Measurements from ENCODE around the gene ADCY9.
"Not testable (repeated sequence)": the region's sequence is repeated elsewhere in the genome, so short reads cannot be mapped to it uniquely, and the experiment has no call there.

The ADCY9 gene

GRCh38 chr16:3946604-3947180 lies 169.6 kb downstream of the ADCY9 start:
- DNase-seq: no peak

- no peak for DNase-seq
Measured at GRCh38 chr16:3945751-3946603, 170.3 kb downstream of the ADCY9 start.

GRCh38 chr16:3944457-3944856 lies 171.8 kb downstream of the ADCY9 start:
- DNase-seq: not testable (repeated sequence)

GRCh38 chr16:3942146-3942545 lies 174.1 kb downstream of the ADCY9 start:
- not testable (repeated sequence) for DNase-seq

- DNase-seq: peak; percentile 56 to 69
Measured at GRCh38 chr16:3938843-3939624, 177.2 kb downstream of the ADCY9 start.

GRCh38 chr16:3938471-3938842 lies 177.8 kb downstream of the ADCY9 start:
- DNase-seq: no peak

GRCh38 chr16:3937066-3937875 lies 179.0 kb downstream of the ADCY9 start:
- no peak for DNase-seq

- DNase-seq: no peak
Measured at GRCh38 chr16:3935921-3936320, 180.3 kb downstream of the ADCY9 start.

GRCh38 chr16:3934491-3935181 lies 181.6 kb downstream of the ADCY9 start:
- DNase-seq: no peak

GRCh38 chr16:3927147-3927546 lies 189.1 kb downstream of the ADCY9 start:
- DNase-seq: not testable (repeated sequence)

- DNase-seq: no peak
Measured at GRCh38 chr16:3924763-3925162, 191.5 kb downstream of the ADCY9 start.

GRCh38 chr16:3922241-3922640 lies 194.0 kb downstream of the ADCY9 start:
- DNase-seq: no peak

GRCh38 chr16:3920206-3920605 lies 196.0 kb downstream of the ADCY9 start:
- DNase-seq: no peak

GRCh38 chr16:3919413-3919812 lies 196.8 kb downstream of the ADCY9 start:
- DNase-seq: no peak

GRCh38 chr16:3915426-3916260 lies 200.6 kb downstream of the ADCY9 start:
- no peak for DNase-seq

GRCh38 chr16:3912897-3913296 lies 203.3 kb downstream of the ADCY9 start:
- no peak for DNase-seq

Measured in stimulated activated CD4-positive, alpha-beta T cell treated with anti-CD3 and anti-CD28 coated beads, Interleukin-2, amount 100 ng/mL, for 48 hours (primary cell).